Stomach (tissue), 4 donors: ENCODE measurements around the gene DOCK1.

ENCODE experiments used
- EP300 ChIP-seq: sonication (generic); formaldehyde crosslinking; IDR thresholded peaks from one replicate; pipeline ENCODE4 v1.6.1; 2017; ENCODE audit warnings: antibody characterized with exemption
- POLR2A ChIP-seq, 4 donors: fragments of 450-650 bp; IDR thresholded peaks; one replicate each; pipeline ENCODE4 v1.6.1; 2016; ENCODE audit warnings: antibody characterized with exemption in 4 of 4, control low read depth in 2 of 4, mild to moderate bottlenecking in 1 of 4, moderate library complexity in 1 of 4
- POLR2AphosphoS5 ChIP-seq, 3 donors: sonication (generic); formaldehyde crosslinking; IDR thresholded peaks; one replicate each; pipeline ENCODE4 v1.6.1; 2016; ENCODE audit warnings: antibody characterized with exemption in 3 of 3
- TF ChIP-seq, protein P1 (sequence below), 7 experiments: fragments of 450-650 bp in 4 of 7; fragments of 200-600 bp in 3 of 7; sonication (generic) in 3 of 7; IDR thresholded peaks; one replicate each; pipeline ENCODE4 v1.5.1; 2016 to 2019; ENCODE audit warnings: antibody characterized with exemption in 7 of 7, control low read depth in 2 of 7, mild to moderate bottlenecking in 1 of 7

DNA sequence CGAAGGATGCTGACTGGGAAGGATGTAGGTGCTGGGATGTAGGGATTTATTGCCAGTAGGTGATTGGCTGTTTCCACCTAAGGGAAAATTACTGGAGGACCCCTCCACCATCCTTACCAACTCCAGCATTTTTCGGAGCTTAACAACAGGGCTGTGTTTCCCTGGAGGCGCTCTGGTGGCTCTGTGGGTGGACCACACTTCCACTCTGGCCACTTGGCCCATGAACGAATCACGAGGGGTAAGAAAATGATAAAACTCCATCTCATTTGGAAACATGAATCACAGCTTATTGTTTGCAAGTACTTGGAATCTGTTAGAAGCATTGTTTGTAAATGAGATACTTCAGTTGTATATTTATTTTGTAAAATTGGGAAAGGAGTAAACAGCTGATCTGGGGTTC, 3.0 kb downstream of the DOCK1 start:
- TF ChIP-seq POLR2A (IDR thresholded peaks at IDR 0.05) (no peak), EP300 (no peak), POLR2AphosphoS5 (IDR thresholded peaks at IDR 0.05) (no peak)
- TF ChIP-seq, protein P1, sequence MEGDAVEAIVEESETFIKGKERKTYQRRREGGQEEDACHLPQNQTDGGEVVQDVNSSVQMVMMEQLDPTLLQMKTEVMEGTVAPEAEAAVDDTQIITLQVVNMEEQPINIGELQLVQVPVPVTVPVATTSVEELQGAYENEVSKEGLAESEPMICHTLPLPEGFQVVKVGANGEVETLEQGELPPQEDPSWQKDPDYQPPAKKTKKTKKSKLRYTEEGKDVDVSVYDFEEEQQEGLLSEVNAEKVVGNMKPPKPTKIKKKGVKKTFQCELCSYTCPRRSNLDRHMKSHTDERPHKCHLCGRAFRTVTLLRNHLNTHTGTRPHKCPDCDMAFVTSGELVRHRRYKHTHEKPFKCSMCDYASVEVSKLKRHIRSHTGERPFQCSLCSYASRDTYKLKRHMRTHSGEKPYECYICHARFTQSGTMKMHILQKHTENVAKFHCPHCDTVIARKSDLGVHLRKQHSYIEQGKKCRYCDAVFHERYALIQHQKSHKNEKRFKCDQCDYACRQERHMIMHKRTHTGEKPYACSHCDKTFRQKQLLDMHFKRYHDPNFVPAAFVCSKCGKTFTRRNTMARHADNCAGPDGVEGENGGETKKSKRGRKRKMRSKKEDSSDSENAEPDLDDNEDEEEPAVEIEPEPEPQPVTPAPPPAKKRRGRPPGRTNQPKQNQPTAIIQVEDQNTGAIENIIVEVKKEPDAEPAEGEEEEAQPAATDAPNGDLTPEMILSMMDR (IDR thresholded peaks at IDR 0.05): no peak
